ENCODE results near the gene ELOA.

DNA sequence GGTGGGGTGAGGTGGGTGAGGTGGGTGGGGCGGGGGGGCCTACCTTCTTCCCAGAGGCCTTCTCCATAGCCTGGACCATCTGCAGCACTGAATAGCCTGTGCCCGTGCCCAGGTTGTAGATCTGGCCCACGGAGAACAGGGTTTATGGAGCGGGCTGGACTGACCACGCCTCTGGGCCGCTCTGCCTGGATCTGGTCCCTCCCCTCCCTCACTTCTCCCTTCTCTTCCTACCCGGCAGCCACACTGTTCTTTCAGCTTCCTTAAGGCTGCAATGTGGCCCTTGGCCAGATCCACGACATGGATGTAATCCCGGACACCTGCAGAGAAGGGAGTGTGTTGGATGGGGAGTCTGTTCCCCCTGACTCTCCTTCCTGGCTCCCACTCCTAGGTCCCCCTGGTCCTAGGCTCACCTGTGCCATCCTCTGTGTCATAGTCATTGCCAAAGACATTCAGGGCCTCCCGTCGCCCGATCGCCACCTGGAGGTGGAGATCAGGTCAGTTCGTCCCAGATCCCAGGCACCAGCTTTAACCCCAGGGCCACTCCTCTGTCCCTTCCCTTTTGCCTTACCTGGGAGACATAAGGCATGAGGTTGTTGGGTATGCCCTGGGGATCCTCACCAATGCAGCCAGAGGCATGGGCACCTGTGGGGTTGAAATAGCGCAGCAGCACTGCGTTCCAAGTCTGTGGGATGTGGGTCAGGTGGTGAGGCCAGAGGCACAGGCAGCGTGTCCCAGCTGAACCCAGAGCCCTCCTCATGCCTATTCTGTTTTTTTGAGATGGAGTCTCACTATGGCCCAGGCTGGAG is 53.4 kb downstream of the ELOA start:
- no peak for TF ChIP-seq EZH2 (IDR thresholded peaks at IDR 0.05; ENCODE audit: low read depth, unreplicated experiment)
- TF ChIP-seq CTCF (conservative IDR thresholded peaks at IDR 0.05; ENCODE audit: low read depth in 2 of 2) = peak; percentile 45 to 61
- TF ChIP-seq STAT1 (IDR thresholded peaks at IDR 0.05; ENCODE audit: unreplicated experiment) = no peak
